Adrenal gland (tissue), 5 donors: ENCODE data around the gene MEIS1.

Experiments
- POLR2A ChIP-seq, 2 donors: fragments of 450-650 bp; IDR thresholded peaks; one replicate each; pipeline ENCODE4 v1.6.1; 2017; ENCODE audit warnings: antibody characterized with exemption in 2 of 2, mild to moderate bottlenecking in 2 of 2, moderate library complexity in 1 of 2
- TF ChIP-seq, protein P1 (sequence below), 6 experiments: fragments of 450-650 bp in 4 of 6; fragments of 200-600 bp in 2 of 6; sonication (generic) in 1 of 6; IDR thresholded peaks; 1 replicate in 5 of 6; 2 replicates in 1 of 6; pipeline versions ENCODE4 v1.5.1 to v1.8.0; 2016 to 2021; ENCODE audit warnings: antibody characterized with exemption in 6 of 6, mild to moderate bottlenecking in 2 of 6, moderate library complexity in 1 of 6
- donor health status: DM: no; HTN: no; CAD: no.

GRCh38 chr2:66387016-66387753, 47.7 kb upstream of the MEIS1 start:
- TF ChIP-seq, protein P1, sequence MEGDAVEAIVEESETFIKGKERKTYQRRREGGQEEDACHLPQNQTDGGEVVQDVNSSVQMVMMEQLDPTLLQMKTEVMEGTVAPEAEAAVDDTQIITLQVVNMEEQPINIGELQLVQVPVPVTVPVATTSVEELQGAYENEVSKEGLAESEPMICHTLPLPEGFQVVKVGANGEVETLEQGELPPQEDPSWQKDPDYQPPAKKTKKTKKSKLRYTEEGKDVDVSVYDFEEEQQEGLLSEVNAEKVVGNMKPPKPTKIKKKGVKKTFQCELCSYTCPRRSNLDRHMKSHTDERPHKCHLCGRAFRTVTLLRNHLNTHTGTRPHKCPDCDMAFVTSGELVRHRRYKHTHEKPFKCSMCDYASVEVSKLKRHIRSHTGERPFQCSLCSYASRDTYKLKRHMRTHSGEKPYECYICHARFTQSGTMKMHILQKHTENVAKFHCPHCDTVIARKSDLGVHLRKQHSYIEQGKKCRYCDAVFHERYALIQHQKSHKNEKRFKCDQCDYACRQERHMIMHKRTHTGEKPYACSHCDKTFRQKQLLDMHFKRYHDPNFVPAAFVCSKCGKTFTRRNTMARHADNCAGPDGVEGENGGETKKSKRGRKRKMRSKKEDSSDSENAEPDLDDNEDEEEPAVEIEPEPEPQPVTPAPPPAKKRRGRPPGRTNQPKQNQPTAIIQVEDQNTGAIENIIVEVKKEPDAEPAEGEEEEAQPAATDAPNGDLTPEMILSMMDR (IDR thresholded peaks at IDR 0.05) = no peak
- no peak for TF ChIP-seq POLR2A (IDR thresholded peaks at IDR 0.05)
